HEK293 (cell line): ENCODE measurements around the gene ENPEP.

Experiments used
- CTCF ChIA-PET: fragments of 350-600 bp; formaldehyde crosslinking; extraction: SDS; loops from one replicate; lab custom pipeline; 2021; ENCODE audit warnings: antibody characterized with exemption; lab: Yijun Ruan, JAX
- POLR2A ChIA-PET: fragments of 300-600 bp; formaldehyde crosslinking; extraction: SDS; loops from one replicate; lab custom pipeline; 2020; ENCODE audit warnings: antibody characterized with exemption, inconsistent platforms; lab: Yijun Ruan, JAX
- H3K27ac ChIP-seq: fragments of 200-500 bp; sonication (Bioruptor generic); 2 replicates; pipeline ENCODE4 v1.5.1; 2014; ENCODE audit warnings: low read depth, low read length, control low read depth, inconsistent platforms; ENCODE audit errors: extremely low read depth
- H3K36me3 ChIP-seq, 2 experiments: fragments of 200-500 bp in 1 of 2; sonication (Bioruptor generic) in 1 of 2; 1 replicate in 1 of 2; 2 replicates in 1 of 2; pipeline ENCODE4 v1.5.1; 2014 to 2017; ENCODE audit warnings: inconsistent platforms in 2 of 2, low read length in 2 of 2; ENCODE audit not compliant: control insufficient read depth in 2 of 2, insufficient read depth in 1 of 2
- H3K4me1 ChIP-seq: fragments of 200-500 bp; sonication (Bioruptor generic); 2 replicates; pipeline ENCODE4 v1.5.1; 2014; ENCODE audit warnings: mild to moderate bottlenecking, low read length, inconsistent platforms; ENCODE audit not compliant: control insufficient read depth, insufficient read depth
- H3K4me3 ChIP-seq: 2 replicates; pipeline ENCODE4 v1.5.1; 2011; ENCODE audit warnings: low read depth, mild to moderate bottlenecking, control low read depth, low read length, moderate library complexity
- H3K9me3 ChIP-seq: fragments of 200-500 bp; sonication (Bioruptor generic); 2 replicates; pipeline ENCODE4 v1.5.1; 2014; ENCODE audit warnings: low read depth, low read length, inconsistent platforms; ENCODE audit not compliant: control insufficient read depth, insufficient read depth
- BCL11A ChIP-seq: fragments of 450-650 bp; formaldehyde crosslinking; IDR thresholded peaks from 2 replicates; pipeline ENCODE4 v1.5.1; 2016; ENCODE audit warnings: low read depth, missing biosample characterization, missing genetic modification characterization
- FEZF1 ChIP-seq: fragments of 450-650 bp; formaldehyde crosslinking; IDR thresholded peaks from 2 replicates; pipeline ENCODE4 v1.5.1; 2016; ENCODE audit warnings: missing biosample characterization, missing genetic modification characterization
- GLIS1 ChIP-seq: fragments of 450-650 bp; formaldehyde crosslinking; IDR thresholded peaks from 2 replicates; pipeline ENCODE4 v1.5.1; 2016; ENCODE audit warnings: missing biosample characterization, missing genetic modification characterization
- PRDM1 ChIP-seq: fragments of 450-650 bp; formaldehyde crosslinking; IDR thresholded peaks from 2 replicates; pipeline ENCODE4; 2016; ENCODE audit warnings: missing biosample characterization, missing genetic modification characterization
- RBAK ChIP-seq: fragments of 450-650 bp; formaldehyde crosslinking; IDR thresholded peaks from 2 replicates; pipeline ENCODE4 v1.5.1; 2016; ENCODE audit warnings: missing biosample characterization, missing genetic modification characterization
- SP7 ChIP-seq: fragments of 450-650 bp; formaldehyde crosslinking; IDR thresholded peaks from 2 replicates; pipeline ENCODE4 v1.5.1; 2016; ENCODE audit warnings: missing biosample characterization, missing genetic modification characterization
- WT1 ChIP-seq: fragments of 450-650 bp; formaldehyde crosslinking; IDR thresholded peaks from 2 replicates; pipeline ENCODE4 v1.5.1; 2016; ENCODE audit warnings: missing biosample characterization, missing genetic modification characterization
- ZNF114 ChIP-seq: fragments of 450-650 bp; formaldehyde crosslinking; IDR thresholded peaks from 2 replicates; pipeline ENCODE4 v1.5.0; 2017; ENCODE audit warnings: missing biosample characterization, missing genetic modification characterization
- ZNF175 ChIP-seq: fragments of 450-650 bp; formaldehyde crosslinking; IDR thresholded peaks from 2 replicates; pipeline ENCODE4 v1.5.1; 2016; ENCODE audit warnings: missing biosample characterization, missing genetic modification characterization
- ZNF211 ChIP-seq: fragments of 450-650 bp; formaldehyde crosslinking; IDR thresholded peaks from 2 replicates; pipeline ENCODE4 v1.5.1; 2016; ENCODE audit warnings: low read depth, missing biosample characterization, missing genetic modification characterization
- ZNF214 ChIP-seq: fragments of 450-650 bp; formaldehyde crosslinking; IDR thresholded peaks from 2 replicates; pipeline ENCODE4 v1.5.1; 2017; ENCODE audit warnings: missing biosample characterization, mild to moderate bottlenecking, missing genetic modification characterization, borderline replicate concordance
- ZNF394 ChIP-seq: fragments of 450-650 bp; formaldehyde crosslinking; IDR thresholded peaks from 2 replicates; pipeline ENCODE4 v1.5.1; 2016; ENCODE audit warnings: missing biosample characterization, missing genetic modification characterization, mild to moderate bottlenecking, moderate library complexity, borderline replicate concordance
- ZNF416 ChIP-seq: fragments of 450-650 bp; formaldehyde crosslinking; IDR thresholded peaks from 2 replicates; pipeline ENCODE4 v1.5.1; 2016; ENCODE audit warnings: missing biosample characterization, missing genetic modification characterization
- ZNF501 ChIP-seq: fragments of 450-650 bp; formaldehyde crosslinking; IDR thresholded peaks from 2 replicates; pipeline ENCODE4 v1.5.1; 2016; ENCODE audit warnings: missing biosample characterization, missing genetic modification characterization
- ZNF629 ChIP-seq: fragments of 450-650 bp; formaldehyde crosslinking; IDR thresholded peaks from 2 replicates; pipeline ENCODE4 v1.5.1; 2017; ENCODE audit warnings: missing biosample characterization, missing genetic modification characterization
- ZNF707 ChIP-seq: fragments of 450-650 bp; formaldehyde crosslinking; IDR thresholded peaks from 2 replicates; pipeline ENCODE4 v1.5.1; 2016; ENCODE audit warnings: missing biosample characterization, missing genetic modification characterization
- ZXDB ChIP-seq: fragments of 450-650 bp; formaldehyde crosslinking; IDR thresholded peaks from 2 replicates; pipeline ENCODE4 v1.5.1; 2016; ENCODE audit warnings: missing biosample characterization, missing genetic modification characterization
- TF ChIP-seq, protein P1 (sequence below): fragments of 450-650 bp; formaldehyde crosslinking; IDR thresholded peaks from 2 replicates; pipeline ENCODE4 v1.5.1; 2016; ENCODE audit warnings: missing biosample characterization, missing genetic modification characterization
- TF ChIP-seq, protein P2 (sequence below): fragments of 450-650 bp; formaldehyde crosslinking; IDR thresholded peaks from 2 replicates; pipeline ENCODE4 v1.5.1; 2017; ENCODE audit warnings: missing biosample characterization, missing genetic modification characterization
- TF ChIP-seq, protein P3 (sequence below): fragments of 450-650 bp; formaldehyde crosslinking; IDR thresholded peaks from 2 replicates; pipeline ENCODE4 v1.5.1; 2017; ENCODE audit warnings: missing biosample characterization, missing genetic modification characterization
- TF ChIP-seq, protein P4 (sequence below): fragments of 450-650 bp; formaldehyde crosslinking; IDR thresholded peaks from 2 replicates; pipeline ENCODE4 v1.5.1; 2016; ENCODE audit warnings: missing biosample characterization, missing genetic modification characterization, borderline replicate concordance
- TF ChIP-seq, protein P5 (sequence below): fragments of 450-650 bp; formaldehyde crosslinking; IDR thresholded peaks from 2 replicates; pipeline ENCODE4 v1.5.1; 2017; ENCODE audit warnings: missing biosample characterization, missing genetic modification characterization
- TF ChIP-seq, protein P6 (sequence below): fragments of 450-650 bp; formaldehyde crosslinking; IDR thresholded peaks from 2 replicates; pipeline ENCODE4 v1.5.1; 2016; ENCODE audit warnings: missing biosample characterization, missing genetic modification characterization

ENPEP gene

DNA sequence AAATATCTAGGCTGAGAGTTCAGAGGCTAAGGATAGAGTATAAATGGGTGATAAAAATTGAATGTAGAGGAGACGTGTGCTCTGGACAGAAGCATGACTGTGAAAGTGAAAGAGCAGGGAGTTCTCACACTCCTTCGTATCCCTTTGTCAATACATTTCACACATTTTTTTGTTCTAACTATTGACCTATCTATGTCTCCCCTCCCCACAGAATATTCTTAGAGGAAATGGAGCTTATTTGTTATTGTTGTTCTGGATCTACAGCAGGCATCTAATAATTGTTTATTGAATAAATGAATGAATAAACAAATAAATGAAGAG lies 57.6 kb downstream of the ENPEP start (continued):
- TF ChIP-seq ZNF707 (tag by site-specific recombination): no peak
- TF ChIP-seq, protein P1, sequence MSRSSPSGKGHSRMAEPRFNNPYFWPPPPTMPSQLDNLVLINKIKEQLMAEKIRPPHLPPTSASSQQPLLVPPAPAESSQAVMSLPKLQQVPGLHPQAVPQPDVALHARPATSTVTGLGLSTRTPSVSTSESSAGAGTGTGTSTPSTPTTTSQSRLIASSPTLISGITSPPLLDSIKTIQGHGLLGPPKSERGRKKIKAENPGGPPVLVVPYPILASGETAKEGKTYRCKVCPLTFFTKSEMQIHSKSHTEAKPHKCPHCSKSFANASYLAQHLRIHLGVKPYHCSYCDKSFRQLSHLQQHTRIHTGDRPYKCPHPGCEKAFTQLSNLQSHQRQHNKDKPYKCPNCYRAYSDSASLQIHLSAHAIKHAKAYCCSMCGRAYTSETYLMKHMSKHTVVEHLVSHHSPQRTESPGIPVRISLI: no peak
- TF ChIP-seq, protein P2, sequence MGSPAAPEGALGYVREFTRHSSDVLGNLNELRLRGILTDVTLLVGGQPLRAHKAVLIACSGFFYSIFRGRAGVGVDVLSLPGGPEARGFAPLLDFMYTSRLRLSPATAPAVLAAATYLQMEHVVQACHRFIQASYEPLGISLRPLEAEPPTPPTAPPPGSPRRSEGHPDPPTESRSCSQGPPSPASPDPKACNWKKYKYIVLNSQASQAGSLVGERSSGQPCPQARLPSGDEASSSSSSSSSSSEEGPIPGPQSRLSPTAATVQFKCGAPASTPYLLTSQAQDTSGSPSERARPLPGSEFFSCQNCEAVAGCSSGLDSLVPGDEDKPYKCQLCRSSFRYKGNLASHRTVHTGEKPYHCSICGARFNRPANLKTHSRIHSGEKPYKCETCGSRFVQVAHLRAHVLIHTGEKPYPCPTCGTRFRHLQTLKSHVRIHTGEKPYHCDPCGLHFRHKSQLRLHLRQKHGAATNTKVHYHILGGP (tag by site-specific recombination): no peak
- TF ChIP-seq, protein P3, sequence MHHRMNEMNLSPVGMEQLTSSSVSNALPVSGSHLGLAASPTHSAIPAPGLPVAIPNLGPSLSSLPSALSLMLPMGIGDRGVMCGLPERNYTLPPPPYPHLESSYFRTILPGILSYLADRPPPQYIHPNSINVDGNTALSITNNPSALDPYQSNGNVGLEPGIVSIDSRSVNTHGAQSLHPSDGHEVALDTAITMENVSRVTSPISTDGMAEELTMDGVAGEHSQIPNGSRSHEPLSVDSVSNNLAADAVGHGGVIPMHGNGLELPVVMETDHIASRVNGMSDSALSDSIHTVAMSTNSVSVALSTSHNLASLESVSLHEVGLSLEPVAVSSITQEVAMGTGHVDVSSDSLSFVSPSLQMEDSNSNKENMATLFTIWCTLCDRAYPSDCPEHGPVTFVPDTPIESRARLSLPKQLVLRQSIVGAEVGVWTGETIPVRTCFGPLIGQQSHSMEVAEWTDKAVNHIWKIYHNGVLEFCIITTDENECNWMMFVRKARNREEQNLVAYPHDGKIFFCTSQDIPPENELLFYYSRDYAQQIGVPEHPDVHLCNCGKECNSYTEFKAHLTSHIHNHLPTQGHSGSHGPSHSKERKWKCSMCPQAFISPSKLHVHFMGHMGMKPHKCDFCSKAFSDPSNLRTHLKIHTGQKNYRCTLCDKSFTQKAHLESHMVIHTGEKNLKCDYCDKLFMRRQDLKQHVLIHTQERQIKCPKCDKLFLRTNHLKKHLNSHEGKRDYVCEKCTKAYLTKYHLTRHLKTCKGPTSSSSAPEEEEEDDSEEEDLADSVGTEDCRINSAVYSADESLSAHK (tag by site-specific recombination): no peak
- TF ChIP-seq, protein P4, sequence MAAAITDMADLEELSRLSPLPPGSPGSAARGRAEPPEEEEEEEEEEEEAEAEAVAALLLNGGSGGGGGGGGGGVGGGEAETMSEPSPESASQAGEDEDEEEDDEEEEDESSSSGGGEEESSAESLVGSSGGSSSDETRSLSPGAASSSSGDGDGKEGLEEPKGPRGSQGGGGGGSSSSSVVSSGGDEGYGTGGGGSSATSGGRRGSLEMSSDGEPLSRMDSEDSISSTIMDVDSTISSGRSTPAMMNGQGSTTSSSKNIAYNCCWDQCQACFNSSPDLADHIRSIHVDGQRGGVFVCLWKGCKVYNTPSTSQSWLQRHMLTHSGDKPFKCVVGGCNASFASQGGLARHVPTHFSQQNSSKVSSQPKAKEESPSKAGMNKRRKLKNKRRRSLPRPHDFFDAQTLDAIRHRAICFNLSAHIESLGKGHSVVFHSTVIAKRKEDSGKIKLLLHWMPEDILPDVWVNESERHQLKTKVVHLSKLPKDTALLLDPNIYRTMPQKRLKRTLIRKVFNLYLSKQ: no peak
- TF ChIP-seq ZNF416 (tag by site-specific recombination): no peak
- TF ChIP-seq RBAK (tag by site-specific recombination): no peak
- no peak for TF ChIP-seq ZNF211 (tag by site-specific recombination)
- TF ChIP-seq ZNF175 (tag by site-specific recombination): no peak

DNA sequence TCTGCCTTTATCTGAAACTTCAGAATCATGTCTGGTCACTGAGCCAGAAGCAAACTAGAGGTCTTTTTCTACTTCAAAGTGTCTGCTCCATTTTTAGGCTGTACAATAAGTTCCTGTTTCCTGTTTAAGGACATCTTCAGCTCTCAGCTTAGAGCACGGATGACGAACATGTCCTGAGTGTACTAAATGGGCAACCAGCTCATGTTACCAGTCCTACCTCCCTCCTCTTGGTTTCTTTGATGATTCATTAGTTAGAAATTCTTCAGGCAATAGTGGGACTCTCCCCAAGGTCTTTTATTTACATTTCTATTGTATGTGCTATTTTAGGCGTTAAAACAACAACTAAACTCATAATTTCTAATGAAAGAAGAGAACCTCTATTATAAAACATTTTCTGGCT lies 58.0 kb downstream of the ENPEP start:
- ChIA-PET CTCF (interaction anchor here (0.6 to 1.6 kb wide), 3 partner anchors 18 to 281 kb away, joined by 3 to 7 read pairs (median 4); no protein-coding TSS in a partner anchor), POLR2A (interaction anchor here (0.6 kb wide), 2 partner anchors 167 to 1614 kb away, joined by 3 to 4 read pairs; no protein-coding TSS in a partner anchor)
- TF ChIP-seq ZNF629 (peak; percentile 78), ZNF394 (tag by site-specific recombination) (peak; percentile 48; the same call in 1 of the 2 replicates), FEZF1 (tag by site-specific recombination) (peak; percentile 82), ZNF214 (tag by site-specific recombination) (no peak), SP7 (peak; percentile 86), GLIS1 (peak; percentile 48), WT1 (tag by site-specific recombination) (peak; percentile 95), ZNF114 (tag by site-specific recombination) (no peak), ZXDB (tag by site-specific recombination) (0 out of 2 replicates have a peak, but pooled peaks have one; percentile 40), PRDM1 (tag by site-specific recombination) (no peak), BCL11A (tag by site-specific recombination) (peak; percentile 54; the same call in 1 of the 2 replicates), ZNF501 (tag by site-specific recombination) (0 out of 2 replicates have a peak, but pooled peaks have one; percentile 25)
- TF ChIP-seq, protein P5, sequence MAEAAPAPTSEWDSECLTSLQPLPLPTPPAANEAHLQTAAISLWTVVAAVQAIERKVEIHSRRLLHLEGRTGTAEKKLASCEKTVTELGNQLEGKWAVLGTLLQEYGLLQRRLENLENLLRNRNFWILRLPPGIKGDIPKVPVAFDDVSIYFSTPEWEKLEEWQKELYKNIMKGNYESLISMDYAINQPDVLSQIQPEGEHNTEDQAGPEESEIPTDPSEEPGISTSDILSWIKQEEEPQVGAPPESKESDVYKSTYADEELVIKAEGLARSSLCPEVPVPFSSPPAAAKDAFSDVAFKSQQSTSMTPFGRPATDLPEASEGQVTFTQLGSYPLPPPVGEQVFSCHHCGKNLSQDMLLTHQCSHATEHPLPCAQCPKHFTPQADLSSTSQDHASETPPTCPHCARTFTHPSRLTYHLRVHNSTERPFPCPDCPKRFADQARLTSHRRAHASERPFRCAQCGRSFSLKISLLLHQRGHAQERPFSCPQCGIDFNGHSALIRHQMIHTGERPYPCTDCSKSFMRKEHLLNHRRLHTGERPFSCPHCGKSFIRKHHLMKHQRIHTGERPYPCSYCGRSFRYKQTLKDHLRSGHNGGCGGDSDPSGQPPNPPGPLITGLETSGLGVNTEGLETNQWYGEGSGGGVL: peak; percentile 23; the same call in 1 of the 2 replicates
- TF ChIP-seq, protein P6, sequence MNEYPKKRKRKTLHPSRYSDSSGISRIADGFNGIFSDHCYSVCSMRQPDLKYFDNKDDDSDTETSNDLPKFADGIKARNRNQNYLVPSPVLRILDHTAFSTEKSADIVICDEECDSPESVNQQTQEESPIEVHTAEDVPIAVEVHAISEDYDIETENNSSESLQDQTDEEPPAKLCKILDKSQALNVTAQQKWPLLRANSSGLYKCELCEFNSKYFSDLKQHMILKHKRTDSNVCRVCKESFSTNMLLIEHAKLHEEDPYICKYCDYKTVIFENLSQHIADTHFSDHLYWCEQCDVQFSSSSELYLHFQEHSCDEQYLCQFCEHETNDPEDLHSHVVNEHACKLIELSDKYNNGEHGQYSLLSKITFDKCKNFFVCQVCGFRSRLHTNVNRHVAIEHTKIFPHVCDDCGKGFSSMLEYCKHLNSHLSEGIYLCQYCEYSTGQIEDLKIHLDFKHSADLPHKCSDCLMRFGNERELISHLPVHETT (tag by site-specific recombination): 0 out of 2 replicates have a peak, but pooled peaks have one; percentile 39
- TF ChIP-seq, protein P2 (tag by site-specific recombination): 0 out of 2 replicates have a peak, but pooled peaks have one; percentile 41

More for the DNA sequence above, 58.0 kb downstream of the ENPEP start:
- no peaks in the 10 kb centered on the region for H3K9me3 ChIP-seq
- H3K4me3 ChIP-seq: no peak overlapping the region
- H3K4me1 ChIP-seq: no peaks in the 10 kb centered on the region
- no peaks in the 10 kb centered on the region for H3K36me3 ChIP-seq
- no peak overlapping the region for H3K27ac ChIP-seq
